ENCODE measurements around the gene GMPR. TPM values are rescaled to one million over a fixed set of nuclear protein-coding genes. Genes with fewer than 3 reads are reported as not detected.

GMPR gene
- total RNA-seq, 2 donors from 2014 or later = 17.0 to 62.1 TPM

GRCh38 chr6:16198061-16198705 is 40.2 kb upstream of the GMPR start:
- Histone ChIP-seq H3K27ac (peak overlapping the region in 1 of 2 donors; percentile 67), H3K36me3 (no peaks in the 10 kb centered on the region), H3K4me1 (ENCODE audit: control insufficient read depth in 1 of 2, low read depth in 2 of 2) (peaks cover 4 to 35% of the 10 kb centered on the region in 2 donors), H3K9me3 (no peaks in the 10 kb centered on the region), H3K4me3 (no peak overlapping the region), H3K27me3 (replicated peaks; ENCODE audit: insufficient read depth) (no peaks in the 10 kb centered on the region)
- no peak for TF ChIP-seq CTCF (IDR thresholded peaks at IDR 0.05)
- ATAC-seq (ENCODE audit: insufficient number of reproducible peaks, low FRiP score, low read depth) (no peak), DNase-seq (ENCODE audit: low spot score) (no peak)

- H3K27me3 ChIP-seq (replicated peaks; ENCODE audit: insufficient read depth) = no peaks in the 10 kb centered on the region
- H3K9me3 ChIP-seq = no peaks in the 10 kb centered on the region
- peak overlapping the region; percentile 59 for H3K4me3 ChIP-seq
- H3K27ac ChIP-seq = peak overlapping the region; percentile 67 to 79
- H3K4me1 ChIP-seq (ENCODE audit: control insufficient read depth in 1 of 2, low read depth in 2 of 2) = peaks cover 4 to 35% of the 10 kb centered on the region in 2 donors
- no peaks in the 10 kb centered on the region for H3K36me3 ChIP-seq
- no peak for TF ChIP-seq CTCF (IDR thresholded peaks at IDR 0.05)
- DNase-seq (ENCODE audit: low spot score) = no peak
- no peak for ATAC-seq (ENCODE audit: insufficient number of reproducible peaks, low FRiP score, low read depth)
Measured at GRCh38 chr6:16199804-16200203, 38.6 kb upstream of the GMPR start.

- Histone ChIP-seq H3K27ac (peak overlapping the region; percentile 67 to 79), H3K27me3 (replicated peaks; ENCODE audit: insufficient read depth) (no peaks in the 10 kb centered on the region), H3K9me3 (no peaks in the 10 kb centered on the region), H3K36me3 (no peaks in the 10 kb centered on the region), H3K4me1 (ENCODE audit: control insufficient read depth in 1 of 2, low read depth in 2 of 2) (peaks cover 9 to 41% of the 10 kb centered on the region in 2 donors), H3K4me3 (peak overlapping the region; percentile 59)
- DNase-seq (ENCODE audit: low spot score) (no peak), ATAC-seq (ENCODE audit: insufficient number of reproducible peaks, low FRiP score, low read depth) (no peak)
- no peak for TF ChIP-seq CTCF (IDR thresholded peaks at IDR 0.05)
Measured at GRCh38 chr6:16200321-16200883, 38.0 kb upstream of the GMPR start.

- H3K9me3 ChIP-seq = no peaks in the 10 kb centered on the region
- no peak overlapping the region for H3K4me3 ChIP-seq
- H3K27me3 ChIP-seq (replicated peaks; ENCODE audit: insufficient read depth) = no peaks in the 10 kb centered on the region
- no peak for TF ChIP-seq CTCF (IDR thresholded peaks at IDR 0.05)
- H3K4me1 ChIP-seq (ENCODE audit: control insufficient read depth in 1 of 2, low read depth in 2 of 2) = peaks cover 15 to 52% of the 10 kb centered on the region in 2 donors
- no peaks in the 10 kb centered on the region for H3K36me3 ChIP-seq
- DNase-seq (ENCODE audit: low spot score) (no peak), ATAC-seq (ENCODE audit: insufficient number of reproducible peaks, low FRiP score, low read depth) (no peak)
- H3K27ac ChIP-seq = peak overlapping the region; percentile 67 to 79
Measured at GRCh38 chr6:16201706-16202105, 36.7 kb upstream of the GMPR start.

- Histone ChIP-seq H3K4me1 (ENCODE audit: control insufficient read depth in 1 of 2, low read depth in 2 of 2) (peaks cover 11 to 42% of the 10 kb centered on the region in 2 donors), H3K4me3 (no peak overlapping the region), H3K27ac (peak overlapping the region; percentile 76 to 80), H3K9me3 (no peaks in the 10 kb centered on the region), H3K27me3 (replicated peaks; ENCODE audit: insufficient read depth) (no peaks in the 10 kb centered on the region), H3K36me3 (no peaks in the 10 kb centered on the region)
- no peak for DNase-seq (ENCODE audit: low spot score)
- no peak for ATAC-seq (ENCODE audit: insufficient number of reproducible peaks, low FRiP score, low read depth)
- no peak for TF ChIP-seq CTCF (IDR thresholded peaks at IDR 0.05)
Measured at GRCh38 chr6:16204653-16205376, 33.6 kb upstream of the GMPR start.

Data from thoracic aorta (tissue), 2 donors.